Measurements from ENCODE around the gene GPR25. TPM values are rescaled to one million over a fixed set of nuclear protein-coding genes. Genes with fewer than 3 reads are reported as not detected.

The GPR25 gene
- total and polyA plus RNA-seq, 10 of the 15 experiments (the other 5 are each of a cell fraction or from before 2014, with no cell fraction given) = not detected

GRCh38 chr1:200895801-200896530 is 23.2 kb downstream of the GPR25 start (continued):
- TF ChIP-seq ATF3 (IDR thresholded peaks at IDR 0.05; ENCODE audit: borderline replicate concordance, extremely low read depth, low read depth, low read length) (no peak), ZNF274 (IDR thresholded peaks at IDR 0.05; ENCODE audit: insufficient read depth, insufficient read length) (no peak), ZNF622 (IDR thresholded peaks at IDR 0.05) (no peak), ASH2L (IDR thresholded peaks at IDR 0.05; ENCODE audit: borderline replicate concordance, low read depth) (no peak), MEF2A (IDR thresholded peaks at IDR 0.05; ENCODE audit: insufficient read depth, low read depth, low read length) (no peak), CHD4 (IDR thresholded peaks at IDR 0.05) (no peak), EED (IDR thresholded peaks at IDR 0.05; ENCODE audit: low read depth) (no peak), TBL1XR1 (IDR thresholded peaks at IDR 0.05; ENCODE audit: low read depth, low read length) (no peak)

DNA sequence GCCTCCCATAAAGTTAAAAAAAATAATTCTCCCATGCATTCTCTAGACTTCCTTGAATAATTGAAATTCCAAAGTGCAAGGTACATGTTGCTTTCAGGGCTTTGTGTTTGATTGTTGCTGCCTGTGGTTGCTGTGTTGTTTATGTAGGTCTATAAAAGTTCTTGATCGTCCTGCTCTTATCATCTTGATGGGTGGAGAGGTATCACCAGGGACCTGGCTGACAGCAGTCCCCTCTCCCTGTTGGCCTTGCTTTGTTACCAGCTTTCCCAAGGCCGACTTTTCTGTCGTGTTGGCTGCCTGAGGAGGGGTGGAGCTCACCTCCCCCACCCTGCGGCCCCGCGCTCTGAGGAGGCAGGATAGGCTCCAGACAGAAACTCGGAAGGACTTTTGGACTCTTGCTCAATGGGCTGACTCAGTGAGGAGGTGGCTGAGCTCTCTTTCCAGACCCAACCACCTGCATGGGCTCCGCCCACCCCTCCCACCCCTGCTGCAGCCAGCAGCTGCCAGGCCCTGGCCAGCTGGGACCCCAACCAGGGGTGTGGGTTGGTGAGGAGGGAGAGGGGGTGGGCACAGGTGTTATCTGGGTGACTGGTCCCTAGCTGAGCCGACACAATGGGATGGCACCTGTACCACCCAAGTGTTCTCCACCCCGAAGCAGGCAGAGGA is 23.9 kb downstream of the GPR25 start:
- no peak overlapping the region for H2AFZ ChIP-seq (ENCODE audit: control insufficient read depth, low read depth, low read length)
- H3K9me3 ChIP-seq (replicated peaks; ENCODE audit: control insufficient read depth, insufficient read depth, low read length) = no peaks in the 10 kb centered on the region
- H3K27ac ChIP-seq (ENCODE audit: control insufficient read depth, insufficient read depth) = no peak overlapping the region
- intact Hi-C loops (cut with micrococcal nuclease; ENCODE audit: unreplicated experiment) = no loop called here
- in situ Hi-C loops (cut with MboI) = no loop called here
- no TSS peak for BruUV-seq (replicated peaks)
- H3K4me3 ChIP-seq = no peak overlapping the region
- H3K79me2 ChIP-seq (ENCODE audit: control insufficient read depth, insufficient read depth, low read length) = no peaks in the 10 kb centered on the region; the same call in 1 of the 2 replicates
- ChIA-PET RAD21 (ENCODE audit: unreplicated experiment) (interaction anchor here (0.9 to 11.2 kb wide), 13 partner anchors 9 to 227 kb away, joined by 3 to 139 read pairs (median 6); partner anchors contain the start of gene DDX59), SMC1A (ENCODE audit: uncharacterized antibody, unreplicated experiment) (interaction anchor here (0.9 to 12.2 kb wide), 11 partner anchors 8 to 274 kb away, joined by 3 to 193 read pairs (median 10); no protein-coding TSS in a partner anchor), POLR2A (interaction anchor here (0.5 to 5.1 kb wide), 4 partner anchors 10 to 127 kb away, joined by 4 to 49 read pairs (median 6); no protein-coding TSS in a partner anchor), CTCF (interaction anchor here (1.2 to 10.0 kb wide), 7 partner anchors 7 to 146 kb away, joined by 3 to 131 read pairs (median 4); no protein-coding TSS in a partner anchor)
- H3K27me3 ChIP-seq (replicated peaks in 1 of 2; ENCODE audit: control insufficient read depth in 2 of 2, insufficient read depth in 2 of 2, low read length in 1 of 2) = no peaks in the 10 kb centered on the region
- TF ChIP-seq MEF2A (IDR thresholded peaks at IDR 0.05; ENCODE audit: insufficient read depth, low read depth, low read length) (no peak), MYC (IDR thresholded peaks at IDR 0.05; ENCODE audit: insufficient read depth, insufficient read length, insufficient replicate concordance, low read length, severe bottlenecking) (no peak), TCF3 (IDR thresholded peaks at IDR 0.05; ENCODE audit: borderline replicate concordance, insufficient read depth, low read depth, low read length) (0 out of 2 replicates have a peak, but pooled peaks have one; percentile 20)
- H3K4me1 ChIP-seq (ENCODE audit: control insufficient read depth, insufficient read depth, low read length) = peaks cover 19% of the 10 kb centered on the region
- ATAC-seq = no peak
- no peaks in the 10 kb centered on the region for H4K20me1 ChIP-seq (ENCODE audit: control insufficient read depth, insufficient read depth)
- no peak overlapping the region for H3K4me2 ChIP-seq (ENCODE audit: control insufficient read depth, insufficient read depth)
- 82% methylated on average over 9 of the region's 10 CpGs for WGBS (ENCODE audit: insufficient coverage, insufficient replicate concordance, low lambda C conversion rate, missing lambda C conversion rate)
- no peak overlapping the region for H3K9ac ChIP-seq (ENCODE audit: control insufficient read depth, insufficient read depth, low read length)
- no peak for DNase-seq (ENCODE audit: low read depth, low spot score)
- H3K36me3 ChIP-seq (ENCODE audit: control insufficient read depth in 2 of 2, insufficient read depth in 2 of 2, low read length in 1 of 2) = peaks cover 0 to 18% of the 10 kb centered on the region in 2 experiments; a peak in 2 of 4 replicates
- FAIRE-seq = no peak
